ENCODE measurements around the gene RBM47. TPM values are rescaled to one million over a fixed set of nuclear protein-coding genes. Genes with fewer than 3 reads are reported as not detected.

RBM47 gene
- total and polyA plus RNA-seq, 9 of the 15 experiments (the other 6 are each of a cell fraction or from before 2014, with no cell fraction given) = 1.4 to 6.4 (median 3.3) TPM

- TF ChIP-seq CREB3L1 (IDR thresholded peaks at IDR 0.05; ENCODE audit: borderline replicate concordance, low read depth) (no peak), RAD51 (IDR thresholded peaks at IDR 0.05; ENCODE audit: borderline replicate concordance, low read depth) (no peak)
Observed at GRCh38 chr4:40506492-40506891, 123.2 kb downstream of the RBM47 start (continued).

GRCh38 chr4:40506066-40506465 is 123.6 kb downstream of the RBM47 start:
- Histone ChIP-seq H3K9me3 (replicated peaks; ENCODE audit: control insufficient read depth, insufficient read depth, low read depth, low read length) (no peaks in the 10 kb centered on the region), H2AFZ (ENCODE audit: low read depth, low read length) (no peak overlapping the region), H3K4me2 (ENCODE audit: insufficient read depth, low read length) (no peak overlapping the region), H3K9me1 (ENCODE audit: control insufficient read depth, insufficient read depth, low read length) (no peaks in the 10 kb centered on the region), H3K4me1 (replicated peaks in 1 of 2; ENCODE audit: control insufficient read depth in 2 of 2, insufficient read depth in 2 of 2, low read length in 2 of 2) (no peaks in the 10 kb centered on the region), H3K79me2 (ENCODE audit: control insufficient read depth, insufficient read depth, low read length) (no peaks in the 10 kb centered on the region), H3K9ac (ENCODE audit: insufficient read depth in 1 of 2, low read depth in 2 of 2, low read length in 2 of 2) (no peak overlapping the region), H3K36me3 (ENCODE audit: control insufficient read depth, insufficient read depth, low read length) (no peaks in the 10 kb centered on the region), H4K20me1 (replicated peaks; ENCODE audit: control insufficient read depth, insufficient read depth, low read length) (no peaks in the 10 kb centered on the region), H3K27me3 (ENCODE audit: control insufficient read depth in 2 of 2, insufficient read depth in 2 of 2, low read length in 2 of 2) (no peaks in the 10 kb centered on the region), H3K27ac (ENCODE audit: extremely low read depth, low read depth, low read length) (no peak overlapping the region), H3K4me3 (no peak overlapping the region)
- WGBS (ENCODE audit: insufficient coverage, low coverage, missing lambda C conversion rate) = 68% methylated on average over 3 of the region's 3 CpGs
- FAIRE-seq (no peak), ATAC-seq (no peak), DNase-seq (ENCODE audit: extremely low read depth in 1 of 4, low spot score in 3 of 4) (no peak)
- no TSS peak for BruUV-seq (replicated peaks)
- in situ Hi-C loops (cut with MboI) (no loop called here), intact Hi-C loops (cut with micrococcal nuclease) (no loop called here)
- ChIA-PET POLR2A (interaction anchor here (0.6 to 0.7 kb wide), 2 partner anchors 20 to 797 kb away, joined by 3 read pairs; no protein-coding TSS in a partner anchor), CTCF (ENCODE audit: low intra/inter-chr PET ratio) (no interaction called here)
- TF ChIP-seq NR1H2 (CRISPR knock-in tag; IDR thresholded peaks at IDR 0.05) (no peak), CREB5 (CRISPR knock-in tag; IDR thresholded peaks at IDR 0.05) (no peak), ZNF146 (CRISPR knock-in tag; IDR thresholded peaks at IDR 0.05; ENCODE audit: unreplicated experiment) (no peak), CCAR2 (IDR thresholded peaks at IDR 0.05; ENCODE audit: low read depth, low read length) (no peak), ZNF318 (IDR thresholded peaks at IDR 0.05; ENCODE audit: borderline replicate concordance in 1 of 2, low read depth in 1 of 2) (no peak), EWSR1 (IDR thresholded peaks at IDR 0.05; ENCODE audit: borderline replicate concordance, low read depth, partially characterized antibody) (no peak), CEBPB (tag; IDR thresholded peaks at IDR 0.05) (0 out of 2 replicates have a peak, but pooled peaks have one; percentile 8)
